Stomach (tissue), 9 donors: ENCODE measurements around the gene ALDOA. TPM values are rescaled to one million over a fixed set of nuclear protein-coding genes. Genes with fewer than 3 reads are reported as not detected.

Experiments used
- DNase-seq, 2 donors: peaks; one replicate each; pipeline versions ENCODE4 v3.0.0 to v3.0.0-alpha.2; 2013 to 2019
- H3K27ac ChIP-seq, 5 donors: fragments of 200-600 bp in 4 of 5; sonication (generic) in 4 of 5; one replicate each; pipeline ENCODE4 v1.5.1; 2013 to 2019; ENCODE audit warnings: mild to moderate bottlenecking in 1 of 5, moderate library complexity in 1 of 5
- H3K27me3 ChIP-seq, 3 donors: fragments of 200-600 bp; sonication (generic); one replicate each; pipeline ENCODE4 v1.5.1; 2017 to 2019; ENCODE audit warnings: mixed run types in 1 of 3
- H3K36me3 ChIP-seq, 4 donors: fragments of 200-600 bp; sonication (generic); 1 replicate in 3 of 4; 2 replicates in 1 of 4; pipeline ENCODE4 v1.5.1; 2016 to 2019
- H3K4me1 ChIP-seq, 4 donors: fragments of 200-600 bp; sonication (generic); one replicate each; pipeline ENCODE4 v1.5.1; 2016 to 2019
- H3K4me3 ChIP-seq, 4 donors: fragments of 200-600 bp; sonication (generic) in 3 of 4; one replicate each; pipeline ENCODE4 v1.5.1; 2016 to 2019; ENCODE audit warnings: mild to moderate bottlenecking in 1 of 4
- H3K9me3 ChIP-seq, 4 donors: fragments of 200-600 bp; sonication (generic); one replicate each; pipeline ENCODE4 v1.5.1; 2016 to 2019
- EP300 ChIP-seq: sonication (generic); formaldehyde crosslinking; IDR thresholded peaks from one replicate; pipeline ENCODE4 v1.6.1; 2017; ENCODE audit warnings: antibody characterized with exemption
- POLR2A ChIP-seq, 4 donors: fragments of 450-650 bp; IDR thresholded peaks; one replicate each; pipeline ENCODE4 v1.6.1; 2016; ENCODE audit warnings: antibody characterized with exemption in 4 of 4, control low read depth in 2 of 4, mild to moderate bottlenecking in 1 of 4, moderate library complexity in 1 of 4
- POLR2AphosphoS5 ChIP-seq, 3 donors: sonication (generic); formaldehyde crosslinking; IDR thresholded peaks; one replicate each; pipeline ENCODE4 v1.6.1; 2016; ENCODE audit warnings: antibody characterized with exemption in 3 of 3
- WGBS, 5 donors: extraction: QIAGEN DNeasy Blood & Tissue Kit in 3 of 5; methylation state at CpG; one replicate each; pipeline versions ENCODE4 v1.1.5 to v1.1.7; 2013 to 2018; 5-methylcytosine and 5-hydroxymethylcytosine counted together
- intact Hi-C: fragments of 100-400 bp; cut with DNase I; formaldehyde crosslinking; loops from one replicate; pipeline ENCODE4 v1.15.1; 2023; ENCODE audit warnings: low total_unique reads
- polyA plus RNA-seq, 3 donors: library from polyadenylated mRNA; stranded (reverse); fragments of 200-250 nt; gene quantifications; one replicate each; pipeline ENCODE4 v1.2.3, GENCODE V29; 2013
- total RNA-seq, 5 donors: library from RNA; depleted of rRNA; stranded (reverse); fragments of >200 nt; gene quantifications; one replicate each; pipeline versions ENCODE4 v1.1.0 to v1.2.3, GENCODE V29; 2014 to 2016
- TF ChIP-seq, protein P1 (sequence below), 7 experiments: fragments of 450-650 bp in 4 of 7; fragments of 200-600 bp in 3 of 7; sonication (generic) in 3 of 7; IDR thresholded peaks; one replicate each; pipeline ENCODE4 v1.5.1; 2016 to 2019; ENCODE audit warnings: antibody characterized with exemption in 7 of 7, control low read depth in 2 of 7, mild to moderate bottlenecking in 1 of 7
- donor health status: healthy with polysubstance abuse.
- donor health status: Bipolar disorder and iron deficiency.
- donor health status: healthy.

Gene ALDOA
- total and polyA plus RNA-seq, 8 donors = 180 to 2,515 (median 807) TPM

DNA sequence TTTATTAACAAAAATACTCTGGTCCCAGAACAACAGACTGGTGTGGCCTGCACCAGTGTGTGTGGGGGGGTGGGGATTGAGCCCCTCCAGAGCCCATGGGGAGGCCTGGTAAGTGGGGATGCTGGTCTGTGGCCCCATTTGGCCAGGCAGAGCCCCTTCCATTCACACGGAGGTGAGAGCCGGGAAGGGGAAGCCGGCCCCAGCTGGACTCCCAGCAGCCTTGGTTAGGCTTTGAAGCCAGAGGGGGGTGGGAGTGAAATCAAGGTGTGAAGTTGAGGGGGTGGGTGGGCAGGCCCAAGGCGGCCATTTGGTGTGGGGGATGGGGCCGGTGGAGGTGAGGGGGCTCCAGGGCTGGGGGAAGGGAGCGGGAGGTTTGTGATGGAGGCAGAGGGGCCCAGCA is 20.3 kb downstream of the ALDOA start:
- WGBS, 5 donors = 76 to 85% (median 81%) methylated on average over 3 to 6 of the region's 6 CpGs
- Histone ChIP-seq H3K4me3 (no peak overlapping the region), H3K4me1 (peaks cover under 1 to 35% (median 8%) of the 10 kb centered on the region in 4 donors), H3K27me3 (no peaks in the 10 kb centered on the region), H3K36me3 (peaks cover 43 to 64% (median 57%) of the 10 kb centered on the region in 4 donors), H3K27ac (peak overlapping the region in 1 of 5 donors; percentile 34), H3K9me3 (no peaks in the 10 kb centered on the region)
- TF ChIP-seq, protein P1, sequence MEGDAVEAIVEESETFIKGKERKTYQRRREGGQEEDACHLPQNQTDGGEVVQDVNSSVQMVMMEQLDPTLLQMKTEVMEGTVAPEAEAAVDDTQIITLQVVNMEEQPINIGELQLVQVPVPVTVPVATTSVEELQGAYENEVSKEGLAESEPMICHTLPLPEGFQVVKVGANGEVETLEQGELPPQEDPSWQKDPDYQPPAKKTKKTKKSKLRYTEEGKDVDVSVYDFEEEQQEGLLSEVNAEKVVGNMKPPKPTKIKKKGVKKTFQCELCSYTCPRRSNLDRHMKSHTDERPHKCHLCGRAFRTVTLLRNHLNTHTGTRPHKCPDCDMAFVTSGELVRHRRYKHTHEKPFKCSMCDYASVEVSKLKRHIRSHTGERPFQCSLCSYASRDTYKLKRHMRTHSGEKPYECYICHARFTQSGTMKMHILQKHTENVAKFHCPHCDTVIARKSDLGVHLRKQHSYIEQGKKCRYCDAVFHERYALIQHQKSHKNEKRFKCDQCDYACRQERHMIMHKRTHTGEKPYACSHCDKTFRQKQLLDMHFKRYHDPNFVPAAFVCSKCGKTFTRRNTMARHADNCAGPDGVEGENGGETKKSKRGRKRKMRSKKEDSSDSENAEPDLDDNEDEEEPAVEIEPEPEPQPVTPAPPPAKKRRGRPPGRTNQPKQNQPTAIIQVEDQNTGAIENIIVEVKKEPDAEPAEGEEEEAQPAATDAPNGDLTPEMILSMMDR (IDR thresholded peaks at IDR 0.05) = no peak
- TF ChIP-seq POLR2A (IDR thresholded peaks at IDR 0.05) = no peak
- TF ChIP-seq EP300 = no peak
- no peak for TF ChIP-seq POLR2AphosphoS5 (IDR thresholded peaks at IDR 0.05)
- intact Hi-C loops = no loop called here
- DNase-seq = no peak

DNA sequence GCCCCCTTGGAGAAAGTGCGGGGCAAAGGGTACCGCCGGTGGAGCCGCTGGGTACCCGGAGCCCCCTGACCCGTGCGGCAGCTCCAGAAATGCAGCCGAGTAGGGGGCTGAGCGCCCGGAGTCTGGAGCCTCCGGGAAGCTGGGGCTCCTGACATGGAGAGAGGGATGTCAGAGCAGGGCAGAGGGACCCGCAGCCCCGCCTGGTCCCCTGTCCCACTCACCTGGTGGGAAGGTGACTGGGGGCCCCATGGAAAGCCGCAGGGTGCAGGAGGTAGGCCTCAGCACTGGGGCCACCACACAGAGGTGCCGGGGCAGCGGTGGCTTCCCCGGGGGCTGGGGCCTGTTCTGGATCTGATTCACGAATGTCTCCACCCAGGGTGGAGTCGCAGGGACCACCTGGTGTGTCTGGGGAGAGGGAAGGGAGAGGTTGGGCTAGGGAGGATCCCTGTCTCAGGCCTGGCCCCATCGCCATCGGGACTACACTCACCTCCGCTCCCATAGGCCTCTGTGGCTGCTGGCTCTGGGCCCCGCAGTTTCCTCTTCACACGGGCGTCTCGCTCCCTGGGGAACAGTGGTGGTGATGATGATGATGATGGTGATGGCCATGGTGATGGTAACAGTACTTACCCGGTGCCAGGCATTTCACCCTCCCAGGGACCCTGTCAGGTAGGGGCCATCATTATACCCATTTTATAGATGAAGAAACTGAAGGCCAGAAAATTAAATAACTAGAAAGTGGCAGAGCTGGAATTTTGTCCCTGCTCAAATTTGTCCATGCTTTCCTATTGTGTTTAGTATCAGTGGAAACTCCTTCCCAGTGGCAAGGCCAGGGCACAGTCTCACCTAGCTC is 21.0 kb downstream of the ALDOA start:
- peaks cover 36 to 57% (median 50%) of the 10 kb centered on the region in 4 donors for H3K36me3 ChIP-seq
- peaks cover 7 to 35% (median 10%) of the 10 kb centered on the region in 4 donors for H3K4me1 ChIP-seq
- no peak overlapping the region for H3K4me3 ChIP-seq
- no peaks in the 10 kb centered on the region for H3K9me3 ChIP-seq
- TF ChIP-seq, protein P1 (IDR thresholded peaks at IDR 0.05) = no peak
- TF ChIP-seq POLR2AphosphoS5 (IDR thresholded peaks at IDR 0.05) (no peak), POLR2A (IDR thresholded peaks at IDR 0.05) (no peak), EP300 (no peak)
- peak overlapping the region in 2 of 5 donors; percentile 26 to 34 for H3K27ac ChIP-seq
- intact Hi-C loops = no loop called here
- WGBS, 5 donors = 80 to 86% (median 83%) methylated on average over 20 to 27 of the region's 27 CpGs
- no peaks in the 10 kb centered on the region for H3K27me3 ChIP-seq
- DNase-seq = no peak

DNA sequence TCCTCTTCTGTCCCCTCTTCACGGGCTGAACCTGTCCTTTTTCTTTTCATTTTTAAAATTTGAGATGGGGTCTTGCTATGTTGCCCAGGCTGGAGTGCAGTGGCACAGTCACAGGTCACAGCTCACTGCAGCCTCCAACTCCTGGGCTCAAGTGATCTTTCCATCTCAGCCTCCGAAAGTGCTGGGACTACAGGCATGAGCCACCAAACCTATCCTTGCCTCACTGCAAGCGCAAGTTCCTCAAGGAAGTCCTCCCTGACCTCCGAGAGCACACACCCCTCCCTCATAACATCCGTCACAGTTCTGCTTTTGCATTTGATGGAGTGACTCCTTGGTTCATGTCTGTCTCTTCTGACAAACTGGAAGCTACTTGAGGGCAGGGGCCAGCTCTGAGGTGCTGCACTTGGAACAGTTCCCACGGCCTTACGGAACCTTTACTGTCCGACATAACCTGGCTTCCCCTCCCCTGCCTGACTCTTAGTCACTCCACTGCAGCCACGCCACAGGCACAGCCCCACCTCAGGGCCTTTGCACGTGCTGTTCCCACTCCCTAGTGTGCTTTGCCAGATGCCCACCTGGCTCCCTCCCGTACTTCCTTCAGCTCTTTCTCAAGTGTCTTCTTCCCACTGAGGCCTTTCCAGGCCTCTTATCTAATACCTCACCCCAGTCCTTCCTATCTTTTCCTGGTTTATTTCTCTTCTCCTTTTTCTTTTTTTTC is 21.8 kb downstream of the ALDOA start:
- Histone ChIP-seq H3K4me3 (no peak overlapping the region), H3K9me3 (no peaks in the 10 kb centered on the region), H3K4me1 (peaks cover 13 to 40% (median 17%) of the 10 kb centered on the region in 4 donors), H3K36me3 (peaks cover 29 to 49% (median 41%) of the 10 kb centered on the region in 4 donors), H3K27me3 (no peaks in the 10 kb centered on the region), H3K27ac (peak overlapping the region in 2 of 5 donors; percentile 26 to 41)
- 84 to 94% (median 90%) methylated on average over 11 of the region's 11 CpGs for WGBS, 5 donors
- intact Hi-C loops = no loop called here
- TF ChIP-seq POLR2AphosphoS5 (IDR thresholded peaks at IDR 0.05) = no peak
- TF ChIP-seq, protein P1 (IDR thresholded peaks at IDR 0.05) = no peak
- TF ChIP-seq EP300 = no peak
- TF ChIP-seq POLR2A (IDR thresholded peaks at IDR 0.05) = no peak
- peak in 1 of 2 donors; percentile 27 for DNase-seq

DNA sequence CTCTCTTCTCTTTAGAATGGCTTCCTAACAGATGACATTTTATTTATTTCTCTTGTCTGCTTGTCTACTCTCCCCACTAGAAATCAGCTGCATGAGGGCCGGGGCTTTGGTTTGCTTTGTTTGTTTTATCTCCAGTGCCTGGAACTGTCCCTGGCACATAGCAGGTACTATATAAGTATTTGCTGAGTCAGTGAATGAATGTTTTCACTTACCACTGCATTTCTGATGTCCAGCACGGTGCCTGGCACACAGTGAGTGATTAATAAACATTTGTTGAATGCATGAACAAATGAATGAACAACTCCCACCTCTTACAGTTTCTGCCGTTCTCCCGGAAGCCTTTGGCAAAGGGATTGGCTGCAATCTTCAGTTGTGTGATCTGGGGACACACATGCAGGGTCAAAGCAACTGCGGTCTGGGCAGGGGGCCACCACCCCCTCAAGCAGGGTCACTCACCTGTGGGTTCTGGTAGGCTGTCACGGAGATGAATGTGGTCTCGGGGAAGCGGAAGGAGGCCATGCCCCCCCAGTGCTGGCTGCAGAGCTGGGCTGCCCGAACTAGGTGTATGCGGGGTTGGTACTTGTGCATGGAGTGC is 22.8 kb downstream of the ALDOA start:
- Histone ChIP-seq H3K9me3 (no peaks in the 10 kb centered on the region), H3K27me3 (no peaks in the 10 kb centered on the region), H3K4me3 (no peak overlapping the region), H3K36me3 (peaks cover 19 to 42% (median 33%) of the 10 kb centered on the region in 4 donors), H3K4me1 (peaks cover 23 to 50% (median 27%) of the 10 kb centered on the region in 4 donors), H3K27ac (no peak overlapping the region)
- intact Hi-C loops = no loop called here
- TF ChIP-seq EP300 = no peak
- no peak for TF ChIP-seq POLR2A (IDR thresholded peaks at IDR 0.05)
- TF ChIP-seq, protein P1 (IDR thresholded peaks at IDR 0.05) = no peak
- no peak for TF ChIP-seq POLR2AphosphoS5 (IDR thresholded peaks at IDR 0.05)
- WGBS, 5 donors = 65 to 71% (median 67%) methylated on average over 9 to 10 of the region's 10 CpGs
- no peak for DNase-seq
